GM21360 (cell line): Measurements from ENCODE around the gene SH3BP5.

Experiments used
- ATAC-seq: cut with Tn5 transposase; IDR thresholded peaks from one replicate; pipeline ENCODE4 v1.9.1; 2021; ENCODE audit warnings: mild to moderate bottlenecking, moderate library complexity; ENCODE audit not compliant: unreplicated experiment

Gene SH3BP5

DNA sequence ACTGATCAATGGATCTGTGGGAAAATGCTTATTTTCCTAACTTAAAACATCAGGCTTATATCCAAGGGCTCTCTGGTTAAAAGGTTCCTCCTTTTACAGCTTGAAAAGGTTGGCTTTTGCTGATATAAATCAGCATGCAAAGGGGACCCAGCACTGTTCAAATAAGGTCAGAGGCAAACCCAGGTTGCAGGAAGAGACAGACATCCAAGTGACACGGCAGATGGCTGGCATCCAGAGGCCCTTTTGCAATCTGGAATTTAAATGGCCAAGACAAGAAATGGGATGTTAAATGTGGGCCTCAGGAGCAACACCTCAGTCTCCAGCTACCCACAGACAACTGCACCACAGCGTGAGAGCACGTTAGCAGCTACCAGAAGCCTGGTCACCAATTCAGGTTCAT, 6.3 kb downstream of the SH3BP5 start:
- ATAC-seq: no peak

DNA sequence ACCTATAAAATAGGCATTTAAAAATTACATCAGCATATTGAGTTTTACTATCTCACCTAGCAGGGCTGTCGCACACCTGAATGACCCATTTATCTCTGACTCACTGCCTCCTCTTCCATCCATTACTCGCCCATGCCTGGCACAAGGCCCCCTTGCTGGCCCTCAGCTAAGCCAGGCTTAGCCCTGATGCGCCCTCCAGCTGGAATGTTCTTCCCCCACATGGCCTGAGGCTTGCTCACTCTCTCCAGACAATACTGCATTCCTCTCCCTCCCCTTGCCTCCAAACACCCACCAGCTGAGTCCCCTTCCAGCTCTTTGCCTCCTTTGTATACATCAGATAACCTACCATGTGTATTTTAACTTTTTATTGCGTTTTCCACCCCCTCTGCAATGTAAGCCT, 7.2 kb downstream of the SH3BP5 start:
- ATAC-seq: no peak

DNA sequence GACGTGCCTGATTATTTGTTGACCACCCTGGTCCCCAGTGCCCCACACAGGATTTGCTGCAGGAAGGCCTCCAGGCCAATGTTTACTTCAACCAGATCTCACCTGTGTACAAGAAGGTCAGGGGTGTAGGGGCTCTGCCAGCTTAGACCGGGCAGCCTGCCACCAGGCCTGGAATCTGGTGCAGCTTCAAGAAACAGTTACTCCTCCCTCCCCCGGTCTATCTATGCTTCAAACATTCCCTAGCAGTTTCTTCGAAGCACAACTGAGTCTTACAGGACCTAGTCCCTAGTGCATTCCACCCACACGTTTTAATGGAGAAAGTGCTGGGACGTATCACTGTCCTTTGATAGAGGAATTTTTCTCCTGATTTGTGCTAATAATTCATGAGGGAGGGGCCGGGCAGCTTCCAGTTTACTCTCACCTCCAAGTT, 8.0 kb downstream of the SH3BP5 start:
- ATAC-seq: no peak

DNA sequence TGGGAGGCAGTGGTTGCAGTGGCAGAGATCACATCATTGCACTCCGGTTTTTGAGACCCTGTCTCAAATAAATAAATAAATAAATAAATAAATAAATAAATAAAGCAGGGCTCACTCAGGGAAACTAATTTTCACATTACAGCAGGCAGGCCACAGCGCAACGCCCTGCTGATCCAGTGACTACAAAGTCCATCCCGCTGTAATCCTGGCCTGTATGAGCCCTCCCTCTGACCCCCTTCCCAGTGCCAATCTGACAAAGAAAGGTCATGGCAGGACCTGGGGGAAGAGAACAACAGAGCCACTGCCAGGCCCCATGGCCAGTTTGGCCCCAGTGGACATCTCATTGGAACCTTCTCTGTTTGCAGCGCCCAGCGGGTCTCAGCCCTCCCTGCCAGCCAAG, 9.3 kb downstream of the SH3BP5 start:
- no peak for ATAC-seq

DNA sequence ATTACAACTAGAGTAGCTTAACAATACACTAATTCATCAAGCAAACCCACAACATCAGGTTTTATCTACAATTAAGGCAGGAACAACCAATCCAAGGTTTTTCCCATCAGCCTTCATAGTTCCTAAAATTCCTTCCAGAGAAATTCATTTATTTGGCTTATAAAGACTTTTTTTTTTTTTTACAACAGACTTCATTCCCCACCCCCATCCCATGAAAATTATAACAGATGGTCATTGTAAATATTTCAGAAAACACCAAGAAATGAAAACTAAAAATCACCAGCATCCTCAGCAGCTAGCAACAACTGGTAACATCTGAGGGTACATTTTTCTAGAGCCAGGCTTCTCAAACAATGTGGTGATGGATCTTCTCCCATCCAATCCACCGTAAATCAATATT, 11.0 kb downstream of the SH3BP5 start:
- no peak for ATAC-seq

DNA sequence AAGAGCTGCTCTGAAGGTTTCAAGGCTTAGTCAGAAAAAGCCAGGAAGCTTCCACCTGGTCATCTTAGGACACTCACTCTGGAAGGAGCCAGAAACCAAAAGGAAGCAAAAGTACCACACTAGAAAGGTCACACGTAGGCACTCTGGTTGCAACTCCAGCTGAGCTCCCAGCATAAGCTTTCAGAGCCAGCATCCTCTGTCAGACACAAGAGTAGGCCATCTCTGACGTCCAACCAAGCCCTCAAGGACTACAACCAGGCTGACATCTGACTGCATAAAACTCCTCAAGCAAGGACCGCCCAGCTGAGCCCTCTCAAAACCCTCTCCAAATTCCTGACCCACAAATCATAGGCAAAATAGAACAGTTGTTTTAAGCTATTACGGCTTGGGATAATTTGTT, 12.8 kb downstream of the SH3BP5 start:
- no peak for ATAC-seq

DNA sequence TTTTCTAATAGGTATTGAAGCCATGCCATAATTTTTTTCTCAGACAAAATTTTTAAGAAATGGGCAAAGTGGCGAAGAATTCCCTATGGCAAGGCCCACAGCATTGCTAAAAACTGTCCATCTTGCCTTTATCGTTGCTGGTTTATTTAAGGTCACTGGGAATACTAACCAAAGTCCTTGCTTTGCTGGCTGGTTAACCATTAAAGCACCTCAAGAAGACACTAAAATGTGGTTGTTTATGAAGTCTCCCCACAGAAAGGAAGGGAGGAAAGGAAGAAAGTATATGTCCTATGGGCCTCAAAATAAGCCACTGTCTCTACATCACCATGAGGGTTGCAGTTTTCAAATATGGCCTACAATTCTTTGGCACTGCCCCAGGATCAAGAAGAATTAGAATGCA, 13.2 kb downstream of the SH3BP5 start:
- no peak for ATAC-seq

DNA sequence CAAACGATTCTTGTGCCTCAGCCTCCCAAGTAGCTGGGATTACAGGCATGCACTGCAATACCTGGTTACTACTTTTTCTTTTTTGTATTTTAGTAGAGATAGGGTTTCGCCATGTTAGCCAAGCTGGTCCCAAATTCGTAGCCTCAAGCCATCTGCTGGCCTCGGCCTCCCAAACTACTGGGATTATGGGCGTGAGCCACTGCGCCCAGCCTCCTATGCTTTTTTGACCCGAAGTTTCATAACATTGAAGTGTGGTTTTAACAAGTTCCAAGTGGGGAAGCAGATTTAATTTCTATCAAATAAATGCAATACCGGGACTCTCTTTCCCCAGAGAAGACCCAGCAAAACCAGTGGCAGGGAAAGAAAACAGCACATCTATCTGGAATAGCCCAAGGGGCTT, 13.7 kb downstream of the SH3BP5 start:
- ATAC-seq: no peak

DNA sequence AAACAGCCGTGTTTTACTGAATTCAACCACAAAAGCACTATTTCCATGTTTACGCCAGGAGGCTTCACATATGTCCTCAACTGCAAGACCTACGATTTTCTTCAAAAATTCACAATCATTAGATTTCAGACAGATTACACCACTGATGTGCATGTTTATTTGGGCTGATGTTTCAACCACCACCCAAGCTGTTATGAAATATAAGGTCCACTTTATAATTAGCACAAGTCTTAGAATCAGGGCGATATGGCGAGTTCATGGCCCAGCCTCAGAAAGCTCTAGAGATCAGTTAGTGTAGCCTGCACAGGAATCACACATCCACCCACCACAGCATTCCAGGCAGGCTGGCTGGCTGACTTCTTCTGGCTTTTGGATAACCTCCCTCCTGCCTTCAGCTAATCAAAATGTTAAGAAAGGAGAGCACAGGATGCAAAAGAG, 15.4 kb downstream of the SH3BP5 start:
- ATAC-seq: no peak

DNA sequence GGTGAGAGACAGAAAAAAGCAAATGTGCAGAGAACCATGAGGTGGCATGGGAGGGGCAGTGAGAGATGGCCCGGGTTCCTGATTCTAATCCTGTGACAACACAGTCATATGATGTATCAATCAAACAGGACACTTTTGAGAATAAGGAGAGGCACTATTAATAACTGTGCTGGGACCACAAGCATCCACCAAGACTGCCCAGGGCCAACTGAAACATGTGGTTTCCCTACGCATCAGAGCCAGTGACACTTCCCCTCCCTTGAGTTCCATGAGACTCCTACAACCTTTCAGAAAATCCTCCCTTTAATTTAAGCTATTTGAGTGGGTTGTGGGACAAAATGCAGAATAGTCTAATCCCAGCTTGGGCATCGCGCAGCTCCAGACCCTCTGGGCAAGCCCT, 17.4 kb downstream of the SH3BP5 start:
- ATAC-seq: no peak

DNA sequence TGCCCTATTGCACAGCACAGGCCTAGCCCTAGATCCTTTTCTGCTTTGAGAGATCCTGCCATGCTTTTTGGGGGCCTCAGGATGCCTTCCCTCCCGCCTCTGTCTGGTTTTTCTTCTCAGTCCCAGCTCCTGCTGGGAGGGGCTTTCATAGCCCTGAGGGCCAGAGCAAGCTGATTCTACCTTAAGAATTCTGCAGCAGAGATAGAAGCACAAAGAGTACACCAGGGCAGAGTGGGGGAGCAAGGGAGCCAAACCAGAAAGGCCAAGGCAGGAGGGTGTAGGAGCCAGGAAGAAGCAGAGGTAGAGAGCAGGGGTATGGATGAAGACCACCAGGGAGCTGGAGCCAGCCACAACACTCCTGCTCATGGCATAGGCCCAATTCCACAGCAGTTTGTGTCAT, 18.1 kb downstream of the SH3BP5 start:
- no peak for ATAC-seq

DNA sequence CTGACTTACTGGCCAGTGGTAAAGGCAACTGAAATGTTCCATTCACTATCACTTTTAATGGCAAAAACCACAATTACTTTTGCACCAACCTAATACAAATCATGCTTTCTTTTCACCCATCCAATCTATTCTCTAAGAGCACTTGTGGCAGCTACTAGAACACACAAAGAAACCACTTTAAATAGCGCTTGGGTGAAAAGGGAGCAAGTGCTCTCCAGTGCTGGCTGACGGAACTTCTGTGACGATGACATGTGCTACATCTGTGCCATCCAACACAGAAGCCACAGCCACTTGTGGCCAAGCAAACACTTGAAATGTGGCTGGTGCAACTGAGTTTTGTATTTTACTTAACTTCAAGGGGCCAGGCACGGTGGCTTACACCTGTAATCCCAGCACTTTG, 18.9 kb downstream of the SH3BP5 start:
- ATAC-seq: no peak

DNA sequence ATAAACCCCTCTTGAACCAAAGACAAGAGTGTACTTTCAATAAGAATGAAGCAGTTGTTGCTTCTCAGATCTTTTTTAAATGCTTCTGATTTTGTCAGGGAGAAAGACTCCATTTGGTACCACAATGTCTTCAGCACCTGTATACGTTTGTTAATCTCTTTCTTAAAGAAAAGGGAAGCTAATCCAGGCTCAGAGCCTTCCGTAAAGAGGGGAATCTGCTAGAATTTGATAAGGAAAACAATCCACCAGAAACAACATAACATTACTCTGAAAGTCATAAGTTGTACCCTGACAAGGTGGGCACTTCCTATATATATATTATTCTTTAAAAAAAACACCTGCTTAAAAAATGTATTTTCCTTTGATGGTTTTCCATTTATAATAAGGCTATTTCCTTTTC, 19.8 kb downstream of the SH3BP5 start:
- no peak for ATAC-seq

DNA sequence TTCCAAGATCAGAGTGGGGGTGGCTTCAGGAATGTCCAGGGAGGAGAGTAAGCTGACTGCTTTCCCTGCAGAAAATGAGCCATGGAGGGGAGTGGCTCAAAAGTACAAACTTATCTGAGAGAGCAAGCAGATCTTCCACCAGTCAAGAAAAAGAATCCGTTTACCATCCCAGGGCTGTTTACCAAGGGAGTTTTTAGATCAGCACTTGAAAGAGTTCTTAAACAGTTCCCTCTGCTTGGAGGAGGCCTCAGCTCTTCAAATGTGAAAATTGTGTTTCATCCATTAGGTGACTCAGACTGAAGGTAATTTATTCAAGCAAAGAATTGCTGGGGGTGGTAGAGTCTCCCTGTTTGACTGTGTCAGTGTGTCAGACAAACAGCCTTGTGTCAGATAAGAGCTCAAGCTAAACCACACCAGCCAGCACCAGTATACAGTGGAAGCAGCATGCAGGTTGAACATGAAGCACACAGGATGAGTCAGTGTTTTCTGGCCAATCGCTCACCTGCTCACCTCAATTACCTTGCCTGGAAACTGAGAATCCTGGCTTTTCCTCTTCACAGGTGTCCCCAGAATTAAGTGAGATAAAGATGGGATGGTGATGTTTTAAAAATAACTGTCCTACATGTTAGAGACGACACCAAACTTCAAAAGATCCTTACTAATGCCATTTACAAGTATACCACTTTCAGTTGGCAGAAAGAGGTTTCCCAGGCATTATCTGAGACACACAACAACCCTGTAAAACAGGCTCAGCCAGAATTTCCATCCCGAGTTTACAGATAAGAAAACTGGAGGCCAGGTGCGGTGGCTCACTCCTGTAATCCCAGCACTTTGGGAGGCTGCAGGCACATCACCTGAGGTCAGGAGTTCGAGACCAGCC, 21.7 kb downstream of the SH3BP5 start:
- ATAC-seq: peak; percentile 93

DNA sequence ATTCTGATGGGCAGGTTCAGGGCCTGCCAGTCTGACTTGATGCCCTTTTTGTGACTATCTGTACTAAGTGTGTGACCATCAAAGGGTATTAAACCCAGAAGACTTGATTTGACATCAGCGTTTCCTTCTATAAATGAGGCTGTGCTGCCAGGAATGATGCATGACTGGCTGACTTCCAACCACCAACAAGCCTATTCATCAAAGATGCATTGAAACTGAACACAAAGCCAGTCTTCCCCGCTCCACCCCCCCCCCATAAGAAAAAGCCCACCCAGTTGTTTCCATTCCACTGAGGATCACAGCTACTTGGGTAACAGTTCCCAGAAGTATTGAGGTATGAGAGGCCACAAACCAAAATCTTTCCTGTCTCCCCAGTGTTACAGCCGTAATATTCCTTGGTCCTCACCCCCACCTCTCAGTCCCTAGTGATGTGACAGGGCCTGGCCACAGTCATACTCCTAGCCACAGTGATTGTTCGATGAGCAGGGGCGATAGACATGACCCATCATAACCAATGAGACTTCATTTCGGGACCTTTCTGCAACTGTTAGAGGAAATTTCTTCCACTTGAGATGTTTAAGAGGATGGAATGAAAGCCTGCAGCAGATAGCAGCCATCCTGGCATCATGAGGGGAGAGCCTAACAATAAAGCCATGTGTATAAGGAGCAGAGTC, 22.6 kb downstream of the SH3BP5 start:
- no peak for ATAC-seq

DNA sequence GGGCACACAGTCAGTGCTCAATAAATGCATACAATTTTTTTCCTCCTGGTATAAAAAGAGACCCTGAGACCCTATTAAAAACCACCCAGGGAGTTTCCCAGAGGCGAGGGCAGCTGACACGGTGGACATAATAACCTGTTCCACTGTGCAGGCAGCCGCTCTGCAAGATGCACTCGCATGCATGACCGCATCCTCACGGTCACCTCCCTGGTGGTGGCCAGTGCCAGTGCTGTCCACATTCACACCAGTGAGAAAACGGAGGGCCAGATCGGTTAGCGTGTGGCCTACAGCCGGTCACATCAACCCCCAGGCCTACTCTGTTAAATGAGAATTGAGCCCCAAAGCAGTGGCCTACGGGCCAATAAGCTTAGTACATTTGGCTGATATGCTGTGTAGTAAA, 24.8 kb downstream of the SH3BP5 start:
- no peak for ATAC-seq

DNA sequence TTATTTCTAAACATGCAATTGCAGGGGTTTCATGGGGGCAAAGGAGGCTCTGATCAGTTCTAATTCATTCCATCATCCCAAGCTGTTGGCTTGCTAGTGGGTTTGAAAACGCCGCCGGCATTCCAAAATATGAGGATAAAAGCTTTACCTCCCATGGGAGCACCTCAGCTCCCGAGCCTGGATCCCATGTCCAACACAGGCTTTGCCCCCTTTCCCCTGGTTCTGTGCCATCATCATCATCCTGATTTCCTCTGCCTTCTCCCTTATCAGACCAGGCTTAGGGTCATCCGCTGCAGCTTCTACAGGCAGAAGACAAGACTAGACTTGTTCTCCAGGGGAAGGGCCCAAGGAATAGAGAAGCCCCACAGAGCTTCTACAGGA, 25.4 kb downstream of the SH3BP5 start:
- ATAC-seq: no peak

DNA sequence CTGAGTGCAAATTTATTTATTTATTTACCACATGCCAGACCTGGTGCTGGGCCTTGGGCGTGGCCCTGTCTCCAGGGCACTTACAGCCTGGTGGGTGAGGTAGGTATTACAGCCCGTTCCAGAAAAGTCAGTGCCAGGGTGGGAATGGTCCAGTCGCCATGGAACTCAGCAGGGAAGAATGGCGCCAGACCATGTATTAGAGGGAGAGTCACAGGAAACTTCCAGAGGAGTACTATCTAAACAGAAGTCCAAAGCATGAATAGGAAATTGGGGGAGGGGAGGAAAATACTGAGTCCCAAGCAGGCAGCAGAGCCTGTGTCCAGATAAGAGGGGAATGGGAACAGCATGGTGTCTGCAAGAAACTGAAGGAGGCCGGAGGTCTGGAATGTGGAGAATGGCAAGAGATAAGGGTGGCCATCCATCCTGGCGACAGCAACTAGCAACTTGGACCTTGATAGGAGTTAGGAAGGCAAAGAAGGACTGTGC, 27.0 kb downstream of the SH3BP5 start:
- no peak for ATAC-seq

DNA sequence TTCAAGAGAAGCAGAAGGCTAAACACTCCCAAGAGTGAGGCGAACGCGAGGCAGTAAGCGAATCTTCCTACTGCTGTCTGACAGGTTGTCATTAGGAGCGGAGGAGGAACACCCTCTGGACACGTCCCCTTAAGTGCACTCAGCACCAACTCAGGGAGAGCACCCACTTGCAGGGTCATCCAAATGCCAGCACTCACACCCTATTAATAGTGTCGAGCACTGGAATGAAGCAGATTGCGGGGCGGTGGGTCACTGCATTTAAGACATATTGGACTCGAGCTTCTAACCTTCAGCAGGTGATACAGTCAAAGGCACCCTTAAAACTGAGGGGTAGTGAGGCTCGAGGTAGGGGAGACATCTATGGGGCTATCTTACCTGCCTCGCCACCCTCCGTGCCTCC, 28.7 kb downstream of the SH3BP5 start:
- ATAC-seq: no peak

DNA sequence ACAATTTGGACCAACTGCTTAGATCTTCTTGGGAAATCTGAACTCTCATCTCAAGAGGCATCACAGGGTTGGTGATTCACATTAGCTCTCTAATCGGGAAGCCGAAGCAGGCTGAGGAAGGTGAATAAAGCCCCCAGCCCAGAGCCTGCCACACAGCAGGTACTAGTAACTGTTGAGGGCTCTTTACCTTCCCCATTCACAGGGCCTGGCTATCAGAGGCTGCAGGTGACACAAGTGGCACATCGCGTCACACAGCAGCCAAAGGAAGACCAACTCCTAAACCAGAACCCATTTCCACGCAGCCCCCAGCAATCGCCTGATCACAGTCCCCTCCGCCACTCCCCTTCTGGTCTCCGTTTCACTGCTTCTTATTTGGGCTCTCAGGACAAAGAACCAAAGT, 29.2 kb downstream of the SH3BP5 start:
- no peak for ATAC-seq

DNA sequence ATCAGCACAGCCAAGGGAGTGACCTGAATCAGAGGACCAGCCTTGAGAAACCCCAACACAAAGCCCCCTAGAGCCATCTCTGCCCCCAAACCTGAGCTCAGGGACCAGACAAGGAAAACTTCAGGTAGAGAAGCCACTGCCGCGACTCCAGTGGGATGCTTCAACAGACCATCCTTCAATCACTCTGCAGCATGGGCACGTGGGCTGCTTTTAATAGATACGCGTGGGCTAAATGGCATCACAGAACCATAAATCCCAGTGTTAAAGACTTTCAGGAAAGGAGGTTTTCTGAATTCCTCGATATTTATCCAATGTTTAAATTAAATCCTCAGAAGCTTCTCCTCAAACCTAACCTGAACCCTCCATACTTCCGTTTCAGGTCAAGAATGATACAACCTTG, 30.6 kb downstream of the SH3BP5 start:
- no peak for ATAC-seq

DNA sequence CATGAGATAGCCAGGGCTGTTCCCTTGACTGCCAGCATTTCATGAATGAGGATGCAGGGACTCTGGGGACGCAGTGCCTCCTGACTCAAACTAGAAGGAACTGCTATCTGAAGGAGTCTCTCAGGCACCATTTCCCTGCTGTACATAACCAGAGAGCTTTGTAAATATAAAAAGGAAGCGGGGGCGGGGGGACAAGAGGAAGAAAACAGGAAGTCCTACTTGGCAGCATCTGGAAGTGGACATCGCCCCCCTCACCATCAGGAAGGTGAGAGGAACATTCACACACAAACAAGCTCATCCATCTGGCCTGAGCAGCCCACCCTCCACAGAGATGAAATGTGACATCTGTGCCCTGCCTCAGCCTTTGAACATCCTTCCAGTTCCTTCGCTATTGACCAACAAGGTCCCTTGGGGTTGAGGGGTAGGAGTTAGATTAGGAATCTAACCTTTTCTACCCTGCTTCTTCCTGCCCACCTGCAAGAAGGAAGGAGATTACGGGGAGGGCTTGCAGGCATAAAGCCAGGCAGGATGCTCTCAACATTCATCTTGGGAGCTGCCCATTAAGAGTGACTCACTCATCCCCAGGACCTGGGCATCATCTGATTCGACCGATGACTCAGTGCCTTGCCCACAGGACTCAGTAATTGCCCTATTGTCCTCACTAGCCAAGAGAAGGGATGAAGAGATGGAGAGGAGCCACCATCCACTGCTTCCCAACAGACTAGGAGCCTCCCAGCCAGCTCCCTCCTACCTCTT, 31.9 kb downstream of the SH3BP5 start:
- ATAC-seq: no peak
